CD1c-positive myeloid dendritic cell (primary cell): ENCODE results near the gene OR2F2.
A peak's percentile ranks its signal among the peaks of the same experiment; 100 is the strongest.

Source experiments
- DNase-seq: peaks from one replicate; pipeline ENCODE4 v3.0.0-alpha.2; 2016; ENCODE audit errors: extremely low spot score

OR2F2 gene, protein sequence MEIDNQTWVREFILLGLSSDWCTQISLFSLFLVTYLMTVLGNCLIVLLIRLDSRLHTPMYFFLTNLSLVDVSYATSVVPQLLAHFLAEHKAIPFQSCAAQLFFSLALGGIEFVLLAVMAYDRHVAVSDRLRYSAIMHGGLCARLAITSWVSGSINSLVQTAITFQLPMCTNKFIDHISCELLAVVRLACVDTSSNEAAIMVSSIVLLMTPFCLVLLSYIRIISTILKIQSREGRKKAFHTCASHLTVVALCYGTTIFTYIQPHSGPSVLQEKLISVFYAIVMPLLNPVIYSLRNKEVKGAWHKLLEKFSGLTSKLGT

DNA sequence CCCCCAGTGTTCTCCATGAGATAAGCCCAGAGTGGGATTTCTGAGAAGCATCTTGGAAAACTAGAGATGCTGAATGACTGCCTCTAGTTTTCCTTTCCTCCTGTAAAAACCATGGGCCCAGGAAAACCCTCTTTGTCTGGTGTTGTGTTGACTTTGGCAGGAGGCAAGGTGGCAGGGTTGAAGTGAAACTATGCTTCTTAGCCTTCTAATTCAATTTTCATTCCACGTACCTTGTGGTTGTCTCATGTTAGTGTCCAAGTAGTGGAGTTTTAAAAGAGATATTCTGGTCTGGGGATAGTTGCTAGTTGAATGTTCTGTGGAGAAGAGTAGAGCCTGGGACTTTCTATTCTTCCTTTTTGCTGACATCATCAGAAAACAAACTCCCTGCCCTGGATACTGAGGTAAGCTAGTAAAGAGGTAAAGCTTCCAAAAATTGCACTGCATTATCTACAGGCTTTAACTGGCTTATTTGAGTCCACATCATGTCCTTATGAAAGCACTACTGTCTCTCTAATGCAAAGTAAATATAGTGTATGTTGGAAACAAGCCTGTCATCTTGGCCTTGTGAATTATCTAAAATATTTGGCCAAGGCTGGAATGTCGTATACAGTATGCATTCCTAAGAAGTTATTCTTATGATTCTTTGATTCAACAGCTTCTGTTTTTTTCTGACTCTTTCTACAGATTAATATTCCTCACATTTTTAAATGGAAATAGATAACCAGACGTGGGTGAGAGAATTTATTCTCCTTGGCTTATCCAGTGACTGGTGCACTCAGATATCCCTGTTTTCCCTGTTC, at the start of gene OR2F2:
TSS of gene OR2F2 (plus strand) at position 708 of the 800 bp plus-strand sequence. CDS start at position 708, 0 bp downstream.
- no peak for DNase-seq

- no peak for DNase-seq
Observed at GRCh38 chr7:143885951-143886350, 49.1 kb upstream of the OR2F2 start.

DNA sequence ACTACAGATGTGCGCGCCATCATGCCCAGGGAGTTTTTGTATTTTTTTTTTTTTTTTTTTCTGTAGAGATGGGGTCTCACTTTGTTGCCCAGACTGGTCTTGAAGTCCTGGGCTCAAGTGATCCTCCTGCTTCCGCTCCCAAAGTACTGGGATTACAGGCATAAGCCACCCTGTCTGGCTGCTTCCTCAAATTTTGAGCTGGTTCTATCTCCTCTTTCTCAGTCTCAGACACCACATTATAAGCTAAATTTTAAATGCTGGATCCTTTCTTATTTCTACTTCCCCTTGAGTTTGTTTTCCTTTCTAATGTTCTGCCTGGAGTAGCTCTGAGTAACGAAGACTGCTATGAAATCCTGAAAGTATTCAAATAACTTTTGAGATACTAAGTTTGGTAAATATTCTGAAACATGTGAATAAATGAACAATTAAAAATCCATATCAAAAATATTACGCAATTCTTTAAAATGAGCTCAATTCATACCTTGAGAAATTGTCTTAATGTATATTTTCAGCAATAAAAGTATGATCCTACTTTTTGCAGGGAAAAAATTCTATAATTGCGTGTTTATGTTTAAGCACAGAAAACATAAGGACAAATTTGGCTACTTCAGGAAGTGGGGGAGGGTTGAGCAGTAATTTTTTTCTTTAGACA, 48.1 kb upstream of the OR2F2 start:
- DNase-seq, result no peak

DNA sequence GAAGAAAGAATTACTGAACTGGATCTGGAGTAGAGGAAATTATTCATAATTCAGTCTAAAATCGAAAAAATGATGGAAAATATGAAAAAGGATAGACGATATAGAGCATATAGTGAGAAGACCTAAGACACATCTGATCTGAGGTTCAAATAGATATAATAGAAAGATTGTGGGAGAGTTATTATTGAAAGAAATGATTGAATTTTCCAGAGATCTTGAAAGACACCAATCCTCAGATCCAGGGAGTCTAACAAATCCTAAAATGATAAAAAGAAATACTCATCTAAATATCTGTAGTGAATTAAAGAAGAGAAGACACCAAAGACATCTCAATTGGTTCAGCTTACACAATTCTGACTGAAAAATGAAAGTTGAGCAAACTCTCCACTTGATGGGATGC, 46.0 kb upstream of the OR2F2 start:
- DNase-seq, result no peak

GRCh38 chr7:143890558-143890957, 44.5 kb upstream of the OR2F2 start:
- DNase-seq, result no peak

- no peak for DNase-seq
Observed at GRCh38 chr7:143891457-143891856, 43.6 kb upstream of the OR2F2 start.

GRCh38 chr7:143892527-143893300, 42.3 kb upstream of the OR2F2 start:
- DNase-seq, result no peak

- DNase-seq, result no peak
Observed at GRCh38 chr7:143896667-143897066, 38.4 kb upstream of the OR2F2 start.

DNA sequence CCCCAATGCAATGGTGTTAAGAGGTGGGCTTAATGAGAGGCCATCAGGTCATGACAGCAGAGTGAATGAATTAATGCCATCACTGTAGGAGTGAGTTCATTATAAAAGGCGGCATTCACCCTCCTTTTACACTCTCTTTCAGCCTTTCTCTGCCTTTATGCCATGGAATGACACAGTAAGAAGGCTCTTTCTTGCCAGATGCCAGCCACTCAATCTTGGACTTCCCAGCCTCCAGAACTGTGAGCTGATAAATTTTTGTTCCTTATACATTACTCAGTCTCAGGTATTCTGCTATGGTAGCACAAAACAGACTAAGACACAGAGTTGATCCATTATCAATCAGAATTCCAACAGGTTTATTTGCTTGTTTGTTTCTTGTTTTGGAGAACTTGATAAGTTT, 36.2 kb upstream of the OR2F2 start:
- DNase-seq, result no peak

DNA sequence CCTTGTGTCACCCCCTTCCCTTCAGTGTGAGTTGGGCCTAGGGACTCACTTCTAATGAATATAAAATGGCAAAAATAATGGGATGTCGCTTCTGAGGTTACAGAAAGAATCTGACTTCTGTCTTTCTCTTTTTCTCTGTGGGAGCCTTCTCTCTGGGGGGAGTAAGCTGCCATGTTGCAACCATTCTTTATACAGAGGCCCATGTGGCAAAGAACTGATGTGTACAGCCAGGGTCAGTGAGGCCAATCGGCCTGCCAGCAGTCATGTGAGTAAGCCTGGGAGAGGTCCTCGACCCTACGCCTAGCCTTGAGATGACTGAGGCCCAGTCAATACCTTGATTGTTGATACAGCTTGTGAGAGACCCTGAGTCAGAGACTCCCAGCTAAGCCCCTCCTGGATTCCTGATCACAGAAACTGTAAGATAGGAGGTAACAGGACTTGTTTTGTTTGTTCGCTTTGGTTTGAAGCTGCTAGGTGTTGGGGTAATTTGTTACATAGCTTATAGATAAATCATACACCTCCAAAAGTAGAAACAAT, 34.7 kb upstream of the OR2F2 start:
- no peak for DNase-seq

- no peak for DNase-seq
Observed at GRCh38 chr7:143901332-143901667, 33.7 kb upstream of the OR2F2 start.

- DNase-seq, result peak; percentile 95
Observed at GRCh38 chr7:143901668-143902331, 33.2 kb upstream of the OR2F2 start, which contains the start of gene TCAF1. Gene TCAF1 (minus strand): TSS chr7:143902176. CDS start chr7:143876608, 25,568 bp downstream.

- no peak for DNase-seq
Observed at GRCh38 chr7:143902332-143902899, 32.6 kb upstream of the OR2F2 start.

- DNase-seq, result no peak
Observed at GRCh38 chr7:143905509-143905908, 29.5 kb upstream of the OR2F2 start.

DNA sequence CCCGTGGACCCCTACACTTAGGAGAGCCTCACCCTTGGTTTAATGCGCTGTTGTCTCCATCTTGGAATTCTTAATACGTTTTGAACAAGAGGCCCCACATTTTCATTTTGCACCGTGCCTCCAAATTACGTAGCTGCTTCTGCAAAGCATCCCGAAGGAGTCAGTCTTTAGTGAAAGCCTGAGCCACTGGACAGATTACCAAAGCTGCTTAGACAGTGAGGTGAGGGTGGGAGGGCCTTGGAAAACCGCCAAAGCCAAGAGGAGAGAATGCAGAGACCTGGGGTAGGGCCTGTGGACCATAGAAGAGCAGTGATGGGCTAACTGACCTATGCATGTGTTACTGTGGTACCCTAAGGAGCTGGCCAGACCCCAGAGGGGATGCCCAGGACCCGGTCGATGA, 28.9 kb upstream of the OR2F2 start:
- no peak for DNase-seq

DNA sequence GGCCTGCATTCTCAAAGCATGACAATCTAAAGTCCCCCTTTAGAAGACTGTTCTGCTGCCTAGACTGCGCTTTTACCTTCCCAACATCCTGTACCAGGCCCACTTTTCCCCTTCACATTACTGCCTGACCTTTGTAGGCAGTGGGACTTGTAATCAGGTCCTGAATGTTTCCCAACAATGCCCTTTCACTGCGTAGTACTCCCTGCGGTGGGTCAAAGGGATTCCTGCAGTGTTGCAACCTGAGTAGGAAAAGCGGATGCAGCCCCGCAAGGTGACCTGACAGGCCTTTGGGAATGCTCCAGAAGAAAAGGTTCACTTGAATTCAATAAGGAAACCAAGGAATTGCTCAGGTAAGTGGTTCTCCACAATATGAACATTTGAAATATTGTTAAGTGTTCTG, 28.1 kb upstream of the OR2F2 start:
- no peak for DNase-seq

GRCh38 chr7:143908120-143908519, 26.9 kb upstream of the OR2F2 start:
- no peak for DNase-seq

DNA sequence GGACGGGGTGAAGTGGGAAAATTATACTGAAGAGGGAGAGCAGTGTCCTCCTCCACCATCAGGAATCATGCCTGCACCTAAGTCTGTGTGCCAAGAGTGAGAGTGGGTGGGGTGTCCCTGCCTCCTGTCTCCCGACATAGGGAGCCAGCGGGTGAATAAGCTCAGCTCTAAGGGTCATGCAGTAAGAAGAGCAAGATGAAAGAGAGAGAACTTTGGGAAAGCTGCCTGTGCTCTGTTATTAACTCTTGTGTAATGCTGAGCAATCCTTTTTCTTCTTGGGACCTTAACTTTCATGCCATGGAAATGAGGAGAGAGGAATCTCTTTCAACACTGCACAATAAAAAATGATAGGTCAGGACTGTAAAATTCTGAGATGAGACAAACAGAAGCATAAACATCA, 25.2 kb upstream of the OR2F2 start:
- no peak for DNase-seq

- no peak for DNase-seq
Observed at GRCh38 chr7:143910473-143911248, 24.4 kb upstream of the OR2F2 start.
